SK-N-SH treated with all-trans-retinoic acid at 6 μM for 48 hours (cell line): Measurements from ENCODE around the gene ATCAY.

Experiments used
- ESRRG ChIP-seq: fragments of 250-450 bp; sonication (Bioruptor Pico); IDR thresholded peaks from 2 replicates; pipeline ENCODE4 v1.6.1; 2021; ENCODE audit warnings: mild to moderate bottlenecking
- GLIS3 ChIP-seq: fragments of 250-450 bp; sonication (Bioruptor Pico); IDR thresholded peaks from 2 replicates; pipeline ENCODE4 v1.5.0; 2020; ENCODE audit warnings: mild to moderate bottlenecking, moderate library complexity
- TOX ChIP-seq: fragments of 250-450 bp; sonication (Bioruptor Pico); IDR thresholded peaks from 2 replicates; pipeline ENCODE4 v1.8.0; 2021; ENCODE audit warnings: mild to moderate bottlenecking, moderate library complexity, borderline replicate concordance
- TSHZ2 ChIP-seq: fragments of 250-450 bp; sonication (Bioruptor Pico); IDR thresholded peaks from 2 replicates; pipeline ENCODE4 v1.5.0; 2020; ENCODE audit warnings: mild to moderate bottlenecking, moderate library complexity
- ZFP3 ChIP-seq: fragments of 250-450 bp; sonication (Bioruptor Pico); IDR thresholded peaks from 2 replicates; pipeline ENCODE4 v1.5.0; 2020; ENCODE audit warnings: mild to moderate bottlenecking, moderate library complexity
- ZFP30 ChIP-seq: fragments of 450-650 bp; formaldehyde crosslinking; IDR thresholded peaks from 2 replicates; pipeline ENCODE4 v1.5.0; 2022; ENCODE audit warnings: mild to moderate bottlenecking, moderate library complexity
- TF ChIP-seq, protein P1 (sequence below): fragments of 250-450 bp; sonication (Bioruptor Pico); IDR thresholded peaks from 2 replicates; pipeline ENCODE4 v1.8.0; 2020; ENCODE audit warnings: mild to moderate bottlenecking, moderate library complexity, borderline replicate concordance

- TF ChIP-seq ZFP3 (CRISPR knock-in tag) (no peak), TOX (no peak), ESRRG (CRISPR knock-in tag) (no peak), GLIS3 (no peak), ZFP30 (no peak), TSHZ2 (no peak)
- TF ChIP-seq, protein P1, sequence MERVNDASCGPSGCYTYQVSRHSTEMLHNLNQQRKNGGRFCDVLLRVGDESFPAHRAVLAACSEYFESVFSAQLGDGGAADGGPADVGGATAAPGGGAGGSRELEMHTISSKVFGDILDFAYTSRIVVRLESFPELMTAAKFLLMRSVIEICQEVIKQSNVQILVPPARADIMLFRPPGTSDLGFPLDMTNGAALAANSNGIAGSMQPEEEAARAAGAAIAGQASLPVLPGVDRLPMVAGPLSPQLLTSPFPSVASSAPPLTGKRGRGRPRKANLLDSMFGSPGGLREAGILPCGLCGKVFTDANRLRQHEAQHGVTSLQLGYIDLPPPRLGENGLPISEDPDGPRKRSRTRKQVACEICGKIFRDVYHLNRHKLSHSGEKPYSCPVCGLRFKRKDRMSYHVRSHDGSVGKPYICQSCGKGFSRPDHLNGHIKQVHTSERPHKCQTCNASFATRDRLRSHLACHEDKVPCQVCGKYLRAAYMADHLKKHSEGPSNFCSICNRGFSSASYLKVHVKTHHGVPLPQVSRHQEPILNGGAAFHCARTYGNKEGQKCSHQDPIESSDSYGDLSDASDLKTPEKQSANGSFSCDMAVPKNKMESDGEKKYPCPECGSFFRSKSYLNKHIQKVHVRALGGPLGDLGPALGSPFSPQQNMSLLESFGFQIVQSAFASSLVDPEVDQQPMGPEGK (CRISPR knock-in tag): no peak
Measured at GRCh38 chr19:3954107-3954506, 73.6 kb downstream of the ATCAY start.
